GM12878 (cell line): ENCODE results near the gene PEX12. TPM values are rescaled to one million over a fixed set of nuclear protein-coding genes. Genes with fewer than 3 reads are reported as not detected.
"Not testable (repeated sequence)": the region's sequence is repeated elsewhere in the genome, so short reads cannot be mapped to it uniquely, and the experiment has no call there.

ENCODE experiments used
- ATAC-seq: fragments of 200-7000 bp; cut with Tn5 transposase; 3 replicates; pipeline ENCODE4 v1.9.1; 2020; ENCODE audit warnings: mild to moderate bottlenecking, moderate library complexity
- BruUV-seq: library from RNA; stranded (reverse); fragments of 400-500 nt; replicated peaks from 2 replicates; lab custom pipeline; 2021; lab: Mats Ljungman, UMichigan
- CTCF ChIA-PET: fragments of 300-600 bp; sonication (Branson Sonifier 250); formaldehyde crosslinking; extraction: SDS; loops from one replicate; lab custom pipeline; 2021; ENCODE audit warnings: inconsistent platforms; lab: Yijun Ruan, JAX
- POLR2A ChIA-PET: fragments of 350-600 bp; formaldehyde crosslinking; extraction: SDS; loops from one replicate; lab custom pipeline; 2021; ENCODE audit warnings: inconsistent platforms; lab: Charles Lee
- RAD21 ChIA-PET: fragments of 300-600 bp; sonication (Branson Sonifier 250); formaldehyde crosslinking; loops from one replicate; lab custom pipeline; 2023; ENCODE audit warnings: antibody characterized with exemption; ENCODE audit not compliant: unreplicated experiment; lab: Charles Lee
- SMC1A ChIA-PET: fragments of 300-600 bp; sonication (Branson Sonifier 250); formaldehyde crosslinking; loops from one replicate; lab custom pipeline; 2023; ENCODE audit not compliant: unreplicated experiment, uncharacterized antibody; lab: Charles Lee
- DNase-seq: peaks from one replicate; pipeline ENCODE4 v3.0.0-alpha.2; 2011; ENCODE audit warnings: low read depth, low spot score
- FAIRE-seq: peaks from 3 replicates; lab custom pipeline; 2011; peaks lifted over from hg19 to GRCh38; lab: Jason Lieb, UNC
- H2AFZ ChIP-seq: 2 replicates; pipeline ENCODE4 v1.6.0; 2011; ENCODE audit warnings: low read depth, low read length, control low read depth; ENCODE audit not compliant: control insufficient read depth
- H3K27ac ChIP-seq: 2 replicates; pipeline ENCODE4 v1.5.1; 2011; ENCODE audit warnings: control low read depth; ENCODE audit not compliant: control insufficient read depth, insufficient read depth
- H3K27me3 ChIP-seq, 2 experiments: replicated peaks in 1 of 2; 2 replicates each; pipeline versions ENCODE4 v1.6.0 to v1.6.1; 2011; ENCODE audit warnings: low read length in 1 of 2; ENCODE audit not compliant: control insufficient read depth in 2 of 2, insufficient read depth in 2 of 2
- H3K36me3 ChIP-seq, 2 experiments: 2 replicates each; pipeline ENCODE4 v1.5.1; 2011; ENCODE audit warnings: low read length in 1 of 2; ENCODE audit not compliant: control insufficient read depth in 2 of 2, insufficient read depth in 2 of 2
- H3K4me1 ChIP-seq: 2 replicates; pipeline ENCODE4 v1.6.1; 2011; ENCODE audit warnings: mild to moderate bottlenecking, low read length, moderate library complexity, mixed read lengths; ENCODE audit not compliant: control insufficient read depth, insufficient read depth
- H3K4me2 ChIP-seq: 2 replicates; pipeline ENCODE4 v1.6.0; 2011; ENCODE audit warnings: control low read depth; ENCODE audit not compliant: control insufficient read depth, insufficient read depth
- H3K4me3 ChIP-seq: fragments of 200-600 bp; sonication (generic); 2 replicates; pipeline ENCODE4 v1.5.1; 2016
- H3K79me2 ChIP-seq: 2 replicates; pipeline ENCODE4 v1.6.0; 2011; ENCODE audit warnings: low read length; ENCODE audit not compliant: control insufficient read depth, insufficient read depth
- H3K9ac ChIP-seq: 2 replicates; pipeline ENCODE4 v1.8.0; 2011; ENCODE audit warnings: low read length, control low read depth, mixed read lengths; ENCODE audit not compliant: control insufficient read depth, insufficient read depth
- H3K9me3 ChIP-seq: replicated peaks from 3 replicates; pipeline ENCODE4 v1.5.1; 2011; ENCODE audit warnings: mild to moderate bottlenecking, low read length; ENCODE audit not compliant: control insufficient read depth, insufficient read depth
- H4K20me1 ChIP-seq: 2 replicates; pipeline ENCODE4 v1.6.0; 2011; ENCODE audit not compliant: control insufficient read depth, insufficient read depth
- GABPA ChIP-seq: IDR thresholded peaks from 2 replicates; pipeline ENCODE4 v1.6.1; 2014; ENCODE audit warnings: antibody characterized with exemption, low read depth, mild to moderate bottlenecking, inconsistent platforms
- STAT3 ChIP-seq: IDR thresholded peaks from 2 replicates; pipeline ENCODE4 v1.6.1; 2011; ENCODE audit warnings: low read depth, low read length, improper control_type of control experiment
- WGBS: methylation state at CpG from one replicate; pipeline ENCODE4 v1.1.6; 2016; ENCODE audit warnings: low lambda C conversion rate; ENCODE audit not compliant: insufficient replicate concordance, insufficient coverage; ENCODE audit errors: missing lambda C conversion rate; 5-methylcytosine and 5-hydroxymethylcytosine counted together
- in situ Hi-C: fragments of 300-500 bp; cut with MboI; formaldehyde crosslinking; loops from 9 replicates; pipeline ENCODE4 v1.14.3; 2018; ENCODE audit warnings: mixed read lengths
- intact Hi-C: fragments of 100-400 bp; cut with micrococcal nuclease; formaldehyde crosslinking; loops from one replicate; pipeline ENCODE4 v1.14.2; 2022; ENCODE audit not compliant: unreplicated experiment
- polyA plus RNA-seq, 11 experiments: library from polyadenylated mRNA; depleted of rRNA in 4 of 11; unstranded in 6 of 11; stranded (reverse) in 5 of 11; fragments of >200 nt; fragmentation: Nextera tagmentation in 4 of 11; fragmentation: Illumina TruSeq in 1 of 11; extraction: Ambion mirVana in 4 of 11; extraction: Trizol in 1 of 11; gene quantifications; 1 replicate in 1 of 11; 2 replicates in 10 of 11; pipeline versions ENCODE4 v1.2.1 to v1.2.3, GENCODE V29; 2011 to 2016; ENCODE audit warnings: inconsistent platforms in 2 of 11, missing spikeins in 2 of 11, low read depth in 1 of 11
- small RNA-seq: library from RNA; depleted of rRNA; stranded (forward); fragments of <200 nt; gene quantifications from one replicate; pipeline ENCODE3, GENCODE V24; 2014
- total RNA-seq, 4 experiments: library from RNA; depleted of rRNA in 3 of 4; stranded (reverse); fragments of >200 nt in 3 of 4; fragmentation: Illumina TruSeq in 1 of 4; extraction: Trizol in 1 of 4; gene quantifications; 2 replicates each; pipeline versions ENCODE4 v1.2.1 to v1.2.3, GENCODE V29; 2013 to 2021

PEX12 gene
- total and polyA plus RNA-seq, 10 of the 15 experiments (the other 5 are each of a cell fraction or from before 2014, with no cell fraction given) = 2.9 to 15.8 (median 4.6) TPM

GRCh38 chr17:35529866-35530265, 48.5 kb downstream of the PEX12 start (continued):
- no peak for TF ChIP-seq GABPA
- no peak for TF ChIP-seq STAT3

- SMC1A ChIA-PET, FAIRE-seq, H3K9me3 ChIP-seq, H3K27ac ChIP-seq, H3K27me3 ChIP-seq, H3K9ac ChIP-seq, H4K20me1 ChIP-seq, H3K36me3 ChIP-seq, H3K4me3 ChIP-seq, RAD21 ChIA-PET, H3K4me1 ChIP-seq, intact Hi-C loops, H2AFZ ChIP-seq, H3K4me2 ChIP-seq, in situ Hi-C loops, DNase-seq, ATAC-seq, BruUV-seq: not testable (repeated sequence)
- H3K79me2 ChIP-seq = peaks cover 49% of the 10 kb centered on the region
- 80% methylated on average over 1 of the region's 1 CpG for WGBS
- CTCF ChIA-PET = interaction anchor here (1.4 to 16.4 kb wide), 2 partner anchors 216 to 218 kb away, joined by 3 to 321 read pairs; no protein-coding TSS in a partner anchor
- POLR2A ChIA-PET = interaction anchor here (0.7 kb wide), 1 partner anchor 8 kb away, joined by 7 read pairs; no protein-coding TSS in a partner anchor
Observed at GRCh38 chr17:35529326-35529725, 49.0 kb downstream of the PEX12 start.

Small RNAs within 50 kb of the gene (small RNA-seq; reads per million reads assigned to genes)
- gene AC004134.1 (not detected), gene AC015911.1 (not detected), gene SNORD7 (59.4 reads per million, percentile 99 among the genes with 10 or more reads in this experiment)

Other genes starting within 250 kb of the PEX12 start
Only the 7 nearest of the 11 such genes appear.
- gene SLFN12, start 146.1 kb downstream of the PEX12 start, total RNA-seq (2014; rRNA removed) = 15.0 and 16.9 TPM in 2 replicates
- 16.4 and 18.2 TPM in 2 replicates for gene SLFN12, start 146.1 kb downstream of the PEX12 start, total RNA-seq (2014; rRNA removed; fragmentation: Illumina TruSeq; extraction: Trizol)
- gene SLFN12, start 146.1 kb downstream of the PEX12 start, total RNA-seq (2021) = 11.6 and 12.8 TPM in 2 replicates
- gene SLFN12, start 146.1 kb downstream of the PEX12 start, polyA plus RNA-seq (2011; rRNA removed) = 12.7 and 18.2 TPM in 2 replicates
- gene SLFN12, start 146.1 kb downstream of the PEX12 start, polyA plus RNA-seq (2014; fragmentation: Illumina TruSeq; extraction: Trizol) = 18.5 and 24.8 TPM in 2 replicates
- 10 to 100 TPM; 11.2 to 14.8 TPM for gene SLFN12, start 146.1 kb downstream of the PEX12 start, polyA plus RNA-seq (2014; fragmentation: Nextera tagmentation; extraction: Ambion mirVana)
- 7.9 and 14.2 TPM in 2 replicates for gene SLFN12, start 146.1 kb downstream of the PEX12 start, polyA plus RNA-seq (2014; rRNA removed)
- gene SLFN12, start 146.1 kb downstream of the PEX12 start, polyA plus RNA-seq (2016; fragmentation: Nextera tagmentation; extraction: Ambion mirVana) = 10 to 100 TPM in 1 of 2 experiments, 1 to 10 TPM in 1; 8.7 to 10.2 TPM
- 56.3 and 56.4 TPM in 2 replicates for gene SLFN13, start 129.8 kb downstream of the PEX12 start, total RNA-seq (2014; rRNA removed)
- 41.0 and 42.2 TPM in 2 replicates for gene SLFN13, start 129.8 kb downstream of the PEX12 start, total RNA-seq (2014; rRNA removed; fragmentation: Illumina TruSeq; extraction: Trizol)
- gene SLFN13, start 129.8 kb downstream of the PEX12 start, total RNA-seq (2021) = 51.5 and 64.4 TPM in 2 replicates
- 62.0 and 91.9 TPM in 2 replicates for gene SLFN13, start 129.8 kb downstream of the PEX12 start, polyA plus RNA-seq (2011; rRNA removed)
- 82.4 and 94.6 TPM in 2 replicates for gene SLFN13, start 129.8 kb downstream of the PEX12 start, polyA plus RNA-seq (2014; fragmentation: Illumina TruSeq; extraction: Trizol)
- gene SLFN13, start 129.8 kb downstream of the PEX12 start, polyA plus RNA-seq (2014; fragmentation: Nextera tagmentation; extraction: Ambion mirVana) = 10 to 100 TPM; 12.4 to 20.2 TPM
- gene SLFN13, start 129.8 kb downstream of the PEX12 start, polyA plus RNA-seq (2014; rRNA removed) = 72.5 and 81.9 TPM in 2 replicates
- gene SLFN13, start 129.8 kb downstream of the PEX12 start, polyA plus RNA-seq (2016; fragmentation: Nextera tagmentation; extraction: Ambion mirVana) = 10 to 100 TPM; 61.7 to 63.3 TPM
- gene SLFN12L, start 40.9 kb downstream of the PEX12 start, total RNA-seq (2014; rRNA removed) = 12.0 and 15.6 TPM in 2 replicates
- gene SLFN12L, start 40.9 kb downstream of the PEX12 start, total RNA-seq (2014; rRNA removed; fragmentation: Illumina TruSeq; extraction: Trizol) = 15.2 and 16.6 TPM in 2 replicates
- 10.4 and 11.9 TPM in 2 replicates for gene SLFN12L, start 40.9 kb downstream of the PEX12 start, total RNA-seq (2021)
- gene SLFN12L, start 40.9 kb downstream of the PEX12 start, polyA plus RNA-seq (2011; rRNA removed) = 21.3 and 28.3 TPM in 2 replicates
- 8.3 and 8.8 TPM in 2 replicates for gene SLFN12L, start 40.9 kb downstream of the PEX12 start, polyA plus RNA-seq (2014; fragmentation: Illumina TruSeq; extraction: Trizol)
- gene SLFN12L, start 40.9 kb downstream of the PEX12 start, polyA plus RNA-seq (2014; fragmentation: Nextera tagmentation; extraction: Ambion mirVana) = 1 to 10 TPM; 1.0 to 2.5 TPM
- gene SLFN12L, start 40.9 kb downstream of the PEX12 start, polyA plus RNA-seq (2014; rRNA removed) = 9.2 and 11.8 TPM in 2 replicates
- gene SLFN12L, start 40.9 kb downstream of the PEX12 start, polyA plus RNA-seq (2016; fragmentation: Nextera tagmentation; extraction: Ambion mirVana) = 1 to 10 TPM; 4.8 to 4.9 TPM
- 0.06 TPM in 1 of 2 replicates, not detected in the other for gene SLFN14, start 17.8 kb downstream of the PEX12 start, total RNA-seq (2014; rRNA removed)
- not detected in 2 replicates for gene SLFN14, start 17.8 kb downstream of the PEX12 start, total RNA-seq (2014; rRNA removed; fragmentation: Illumina TruSeq; extraction: Trizol)
- gene SLFN14, start 17.8 kb downstream of the PEX12 start, total RNA-seq (2021) = not detected in 2 replicates
- gene SLFN14, start 17.8 kb downstream of the PEX12 start, polyA plus RNA-seq (2011; rRNA removed) = not detected in 2 replicates
- 0.05 TPM in 1 of 2 replicates, not detected in the other for gene SLFN14, start 17.8 kb downstream of the PEX12 start, polyA plus RNA-seq (2014; fragmentation: Illumina TruSeq; extraction: Trizol)
- under 1 TPM; 0.06 to 0.11 TPM for gene SLFN14, start 17.8 kb downstream of the PEX12 start, polyA plus RNA-seq (2014; fragmentation: Nextera tagmentation; extraction: Ambion mirVana)
- not detected in 2 replicates for gene SLFN14, start 17.8 kb downstream of the PEX12 start, polyA plus RNA-seq (2014; rRNA removed)
- not detected for gene SLFN14, start 17.8 kb downstream of the PEX12 start, polyA plus RNA-seq (2016; fragmentation: Nextera tagmentation; extraction: Ambion mirVana)
- 53.1 and 55.7 TPM in 2 replicates for gene AP2B1, start 8.8 kb upstream of the PEX12 start, total RNA-seq (2014; rRNA removed)
- 44.5 and 45.0 TPM in 2 replicates for gene AP2B1, start 8.8 kb upstream of the PEX12 start, total RNA-seq (2014; rRNA removed; fragmentation: Illumina TruSeq; extraction: Trizol)
- gene AP2B1, start 8.8 kb upstream of the PEX12 start, total RNA-seq (2021) = 112 and 115 TPM in 2 replicates
- 97.9 and 103 TPM in 2 replicates for gene AP2B1, start 8.8 kb upstream of the PEX12 start, polyA plus RNA-seq (2011; rRNA removed)
- gene AP2B1, start 8.8 kb upstream of the PEX12 start, polyA plus RNA-seq (2014; fragmentation: Illumina TruSeq; extraction: Trizol) = 83.0 and 98.2 TPM in 2 replicates
- gene AP2B1, start 8.8 kb upstream of the PEX12 start, polyA plus RNA-seq (2014; fragmentation: Nextera tagmentation; extraction: Ambion mirVana) = 10 to 100 TPM; 18.6 to 24.3 TPM
- gene AP2B1, start 8.8 kb upstream of the PEX12 start, polyA plus RNA-seq (2014; rRNA removed) = 46.4 and 53.0 TPM in 2 replicates
- gene AP2B1, start 8.8 kb upstream of the PEX12 start, polyA plus RNA-seq (2016; fragmentation: Nextera tagmentation; extraction: Ambion mirVana) = 10 to 100 TPM; 54.7 to 57.5 TPM
- gene RASL10B, start 153.1 kb upstream of the PEX12 start, total RNA-seq (2014; rRNA removed) = not detected in 2 replicates
- not detected in 2 replicates for gene RASL10B, start 153.1 kb upstream of the PEX12 start, total RNA-seq (2014; rRNA removed; fragmentation: Illumina TruSeq; extraction: Trizol)
- 0.05 TPM in 1 of 2 replicates, not detected in the other for gene RASL10B, start 153.1 kb upstream of the PEX12 start, total RNA-seq (2021)
- gene RASL10B, start 153.1 kb upstream of the PEX12 start, polyA plus RNA-seq (2011; rRNA removed) = not detected in 2 replicates
- not detected in 2 replicates for gene RASL10B, start 153.1 kb upstream of the PEX12 start, polyA plus RNA-seq (2014; fragmentation: Illumina TruSeq; extraction: Trizol)
- gene RASL10B, start 153.1 kb upstream of the PEX12 start, polyA plus RNA-seq (2014; fragmentation: Nextera tagmentation; extraction: Ambion mirVana) = not detected
- gene RASL10B, start 153.1 kb upstream of the PEX12 start, polyA plus RNA-seq (2014; rRNA removed) = not detected in 2 replicates
- gene RASL10B, start 153.1 kb upstream of the PEX12 start, polyA plus RNA-seq (2016; fragmentation: Nextera tagmentation; extraction: Ambion mirVana) = not detected
- not detected in 2 replicates for gene GAS2L2, start 174.7 kb upstream of the PEX12 start, total RNA-seq (2014; rRNA removed)
- gene GAS2L2, start 174.7 kb upstream of the PEX12 start, total RNA-seq (2014; rRNA removed; fragmentation: Illumina TruSeq; extraction: Trizol) = not detected in 2 replicates
- not detected in 2 replicates for gene GAS2L2, start 174.7 kb upstream of the PEX12 start, total RNA-seq (2021)
- gene GAS2L2, start 174.7 kb upstream of the PEX12 start, polyA plus RNA-seq (2011; rRNA removed) = not detected in 2 replicates
- gene GAS2L2, start 174.7 kb upstream of the PEX12 start, polyA plus RNA-seq (2014; fragmentation: Illumina TruSeq; extraction: Trizol) = 0.01 TPM in 1 of 2 replicates, not detected in the other
- not detected for gene GAS2L2, start 174.7 kb upstream of the PEX12 start, polyA plus RNA-seq (2014; fragmentation: Nextera tagmentation; extraction: Ambion mirVana)
- gene GAS2L2, start 174.7 kb upstream of the PEX12 start, polyA plus RNA-seq (2014; rRNA removed) = not detected in 2 replicates
- not detected for gene GAS2L2, start 174.7 kb upstream of the PEX12 start, polyA plus RNA-seq (2016; fragmentation: Nextera tagmentation; extraction: Ambion mirVana)